ENCODE results near the gene EARS2. TPM values are rescaled to one million over a fixed set of nuclear protein-coding genes. Genes with fewer than 3 reads are reported as not detected.

Gene EARS2
- total and polyA plus RNA-seq, 9 of the 15 experiments (the other 6 are each of a cell fraction or from before 2014, with no cell fraction given): 17.6 to 58.6 (median 36.3) TPM

GRCh38 chr16:23497543-23497868, 59.6 kb downstream of the EARS2 start (continued):
- TF ChIP-seq TAF9B (IDR thresholded peaks at IDR 0.05; ENCODE audit: partially characterized antibody) (no peak), ZNF197 (CRISPR knock-in tag; IDR thresholded peaks at IDR 0.05; ENCODE audit: low read depth) (no peak), ARID3A (IDR thresholded peaks at IDR 0.05; ENCODE audit: borderline replicate concordance, low read depth, low read length) (no peak), PCBP1 (IDR thresholded peaks at IDR 0.05; ENCODE audit: low read depth, low read length, poor library complexity, severe bottlenecking) (no peak), RCOR1 (IDR thresholded peaks at IDR 0.05; ENCODE audit: borderline replicate concordance in 1 of 2, low read depth in 2 of 2, low read length in 2 of 2) (peak in 1 of 2 experiments; percentile 18; a peak in 1 of 4 replicates), ZNF395 (CRISPR knock-in tag; IDR thresholded peaks at IDR 0.05) (peak; percentile 31; the same call in 1 of the 2 replicates), NCOA2 (IDR thresholded peaks at IDR 0.05; ENCODE audit: partially characterized antibody in 2 of 2) (no peak), ESRRA (IDR thresholded peaks at IDR 0.05; ENCODE audit: borderline replicate concordance, low read depth) (peak; percentile 75), SMARCC2 (IDR thresholded peaks at IDR 0.05; ENCODE audit: low read depth) (no peak), IFI16 (CRISPR knock-in tag; IDR thresholded peaks at IDR 0.05) (no peak), ARID1B (IDR thresholded peaks at IDR 0.05) (peak; percentile 21; the same call in 1 of the 2 replicates), VEZF1 (CRISPR knock-in tag; IDR thresholded peaks at IDR 0.05) (peak; percentile 16; the same call in 1 of the 2 replicates)
